ENCODE results near the gene OMG. TPM values are rescaled to one million over a fixed set of nuclear protein-coding genes. Genes with fewer than 3 reads are reported as not detected.

OMG gene
- total RNA-seq, 1 donor from 2014 or later, result not detected

DNA sequence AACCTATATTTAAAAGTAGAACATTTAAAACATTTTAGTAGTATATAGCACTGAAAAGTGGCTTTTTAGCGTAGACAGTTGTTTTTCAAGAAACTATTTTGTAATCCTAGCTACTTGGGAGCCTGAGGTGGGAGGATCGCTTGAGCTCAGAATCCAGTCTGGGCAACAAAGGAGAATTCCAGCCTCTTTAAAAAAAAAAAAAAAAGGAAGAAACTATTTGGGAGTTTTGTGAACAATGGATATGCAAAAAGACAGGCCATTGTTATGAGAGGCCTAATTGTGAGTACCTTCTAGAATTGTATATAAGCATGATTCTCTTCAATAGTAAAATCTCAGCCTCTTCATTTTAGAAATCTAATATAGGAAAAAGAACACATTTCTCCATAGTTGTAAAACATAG lies 17.6 kb downstream of the OMG start:
- Mint-ChIP-seq H3K9me3 (ENCODE audit: unreplicated experiment) (no peaks in the 10 kb centered on the region), H3K27ac (ENCODE audit: unreplicated experiment) (peak overlapping the region; percentile 3), H3K36me3 (ENCODE audit: low read depth, unreplicated experiment) (peaks cover 16% of the 10 kb centered on the region), H3K4me1 (ENCODE audit: unreplicated experiment) (peaks cover 5% of the 10 kb centered on the region), H3K4me3 (ENCODE audit: unreplicated experiment) (no peak overlapping the region), H3K27me3 (ENCODE audit: unreplicated experiment) (no peaks in the 10 kb centered on the region)
- TF ChIP-seq CTCF (IDR thresholded peaks at IDR 0.05; ENCODE audit: unreplicated experiment), result no peak
- DNase-seq (ENCODE audit: low spot score), result no peak

- H3K27ac Mint-ChIP-seq (ENCODE audit: unreplicated experiment), result no peak overlapping the region
- no peaks in the 10 kb centered on the region for H3K9me3 Mint-ChIP-seq (ENCODE audit: unreplicated experiment)
- no peak for TF ChIP-seq CTCF (IDR thresholded peaks at IDR 0.05; ENCODE audit: unreplicated experiment)
- no peak overlapping the region for H3K4me3 Mint-ChIP-seq (ENCODE audit: unreplicated experiment)
- peaks cover 6% of the 10 kb centered on the region for H3K4me1 Mint-ChIP-seq (ENCODE audit: unreplicated experiment)
- H3K27me3 Mint-ChIP-seq (ENCODE audit: unreplicated experiment), result no peaks in the 10 kb centered on the region
- no peak for DNase-seq (ENCODE audit: low spot score)
- peaks cover 8% of the 10 kb centered on the region for H3K36me3 Mint-ChIP-seq (ENCODE audit: low read depth, unreplicated experiment)
These were observed 21.9 kb downstream of the OMG start for GRCh38 chr17:31275116-31275515.

- peaks cover 13% of the 10 kb centered on the region for H3K36me3 Mint-ChIP-seq (ENCODE audit: low read depth, unreplicated experiment)
- H3K4me1 Mint-ChIP-seq (ENCODE audit: unreplicated experiment), result peaks cover 12% of the 10 kb centered on the region
- no peak for DNase-seq (ENCODE audit: low spot score)
- TF ChIP-seq CTCF (IDR thresholded peaks at IDR 0.05; ENCODE audit: unreplicated experiment), result no peak
- no peak overlapping the region for H3K4me3 Mint-ChIP-seq (ENCODE audit: unreplicated experiment)
- H3K27ac Mint-ChIP-seq (ENCODE audit: unreplicated experiment), result peak overlapping the region; percentile 54
- H3K9me3 Mint-ChIP-seq (ENCODE audit: unreplicated experiment), result no peaks in the 10 kb centered on the region
- H3K27me3 Mint-ChIP-seq (ENCODE audit: unreplicated experiment), result no peaks in the 10 kb centered on the region
These were observed 22.8 kb downstream of the OMG start for GRCh38 chr17:31274252-31274651.

- no peak for DNase-seq (ENCODE audit: low spot score)
- H3K27me3 Mint-ChIP-seq (ENCODE audit: unreplicated experiment), result no peaks in the 10 kb centered on the region
These were observed 23.5 kb downstream of the OMG start for GRCh38 chr17:31273516-31273915.

DNA sequence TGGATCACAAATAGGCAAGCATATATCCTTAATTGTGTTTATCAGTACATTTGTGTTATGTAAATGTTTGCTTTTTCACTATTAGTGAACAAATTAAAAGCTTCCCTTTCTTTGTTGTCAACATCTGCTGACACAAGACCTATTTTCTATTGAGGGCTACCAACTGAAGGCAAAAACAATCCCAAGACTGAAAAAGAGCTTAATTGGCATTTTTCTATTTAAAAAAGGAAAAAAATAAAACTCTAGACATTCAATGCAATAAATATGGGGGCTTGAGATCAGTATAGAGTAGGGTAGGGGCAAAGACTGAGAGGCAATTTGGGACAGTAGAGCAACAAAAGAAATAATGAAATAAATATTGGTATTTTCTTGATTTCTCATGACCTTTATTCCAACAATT lies 24.2 kb downstream of the OMG start:
- no peaks in the 10 kb centered on the region for H3K27me3 Mint-ChIP-seq (ENCODE audit: unreplicated experiment)
- H3K9me3 Mint-ChIP-seq (ENCODE audit: unreplicated experiment), result no peaks in the 10 kb centered on the region
- no peak for DNase-seq (ENCODE audit: low spot score)
- H3K4me1 Mint-ChIP-seq (ENCODE audit: unreplicated experiment), result peaks cover 16% of the 10 kb centered on the region
- H3K4me3 Mint-ChIP-seq (ENCODE audit: unreplicated experiment), result no peak overlapping the region
- H3K36me3 Mint-ChIP-seq (ENCODE audit: low read depth, unreplicated experiment), result peaks cover 21% of the 10 kb centered on the region
- no peak for TF ChIP-seq CTCF (IDR thresholded peaks at IDR 0.05; ENCODE audit: unreplicated experiment)
- no peak overlapping the region for H3K27ac Mint-ChIP-seq (ENCODE audit: unreplicated experiment)

More at GRCh38 chr17:31273516-31273915, 23.5 kb downstream of the OMG start:
- TF ChIP-seq CTCF (IDR thresholded peaks at IDR 0.05; ENCODE audit: unreplicated experiment), result no peak
- Mint-ChIP-seq H3K4me1 (ENCODE audit: unreplicated experiment) (peaks cover 16% of the 10 kb centered on the region), H3K4me3 (ENCODE audit: unreplicated experiment) (no peak overlapping the region), H3K27ac (ENCODE audit: unreplicated experiment) (no peak overlapping the region), H3K9me3 (ENCODE audit: unreplicated experiment) (no peaks in the 10 kb centered on the region), H3K36me3 (ENCODE audit: low read depth, unreplicated experiment) (peaks cover 17% of the 10 kb centered on the region)

Data from endothelial cell (in vitro differentiated cells).